Endothelial cell (in vitro differentiated cells): ENCODE data around the gene NRSN2. TPM values are rescaled to one million over a fixed set of nuclear protein-coding genes. Genes with fewer than 3 reads are reported as not detected.

Source experiments
- DNase-seq: peaks from one replicate; pipeline ENCODE4 v3.0.0; 2021; ENCODE audit warnings: low spot score
- H3K27ac Mint-ChIP-seq: one replicate; pipeline ENCODE4 v1.8.0; 2021; ENCODE audit warnings: mixed read lengths, inconsistent platforms; ENCODE audit not compliant: unreplicated experiment
- H3K27me3 Mint-ChIP-seq: one replicate; pipeline ENCODE4 v1.8.0; 2021; ENCODE audit warnings: mild to moderate bottlenecking, moderate library complexity, mixed read lengths, inconsistent platforms; ENCODE audit not compliant: unreplicated experiment
- H3K36me3 Mint-ChIP-seq: one replicate; pipeline ENCODE4 v1.8.0; 2021; ENCODE audit warnings: mild to moderate bottlenecking, low read depth, mixed read lengths, inconsistent platforms; ENCODE audit not compliant: unreplicated experiment
- H3K4me1 Mint-ChIP-seq: one replicate; pipeline ENCODE4 v1.8.0; 2021; ENCODE audit warnings: mild to moderate bottlenecking, mixed read lengths, inconsistent platforms; ENCODE audit not compliant: unreplicated experiment
- H3K4me3 Mint-ChIP-seq: one replicate; pipeline ENCODE4 v1.8.0; 2021; ENCODE audit warnings: mild to moderate bottlenecking, mixed read lengths, inconsistent platforms; ENCODE audit not compliant: unreplicated experiment
- H3K9me3 Mint-ChIP-seq: one replicate; pipeline ENCODE4 v1.8.0; 2021; ENCODE audit warnings: mixed read lengths, inconsistent platforms; ENCODE audit not compliant: unreplicated experiment
- CTCF ChIP-seq: fragments of 200-600 bp; sonication (generic); IDR thresholded peaks from one replicate; pipeline ENCODE4 v1.5.0; 2021; ENCODE audit warnings: antibody characterized with exemption; ENCODE audit not compliant: unreplicated experiment
- total RNA-seq: library from RNA; stranded (reverse); fragmentation: NEBNext Ultra II Directional; extraction: Animal tissue kit (Norgen Biotek cat#: 25700); gene quantifications from one replicate; pipeline ENCODE4 v1.2.1, GENCODE V29; 2021; ENCODE audit not compliant: unreplicated experiment

The NRSN2 gene
- total RNA-seq, 1 donor from 2014 or later = 43.2 TPM

- Mint-ChIP-seq H3K36me3 (peaks cover 4% of the 10 kb centered on the region), H3K4me1 (peaks cover 24% of the 10 kb centered on the region), H3K9me3 (no peaks in the 10 kb centered on the region), H3K4me3 (peak overlapping the region; percentile 88), H3K27me3 (peaks cover 7% of the 10 kb centered on the region), H3K27ac (peak overlapping the region; percentile 100)
- DNase-seq = peak; percentile 96
- TF ChIP-seq CTCF = no peak
Observed at GRCh38 chr20:309841-310644, 36.9 kb upstream of the NRSN2 start.

- TF ChIP-seq CTCF = no peak
- peak overlapping the region; percentile 88 for H3K4me3 Mint-ChIP-seq
- H3K27ac Mint-ChIP-seq = peak overlapping the region; percentile 100
- peaks cover 24% of the 10 kb centered on the region for H3K4me1 Mint-ChIP-seq
- H3K36me3 Mint-ChIP-seq = peaks cover 4% of the 10 kb centered on the region
- DNase-seq = no peak
- peaks cover 7% of the 10 kb centered on the region for H3K27me3 Mint-ChIP-seq
- H3K9me3 Mint-ChIP-seq = no peaks in the 10 kb centered on the region
Observed at GRCh38 chr20:310645-311044, 36.3 kb upstream of the NRSN2 start.

- H3K4me3 Mint-ChIP-seq = peak overlapping the region; percentile 20
- no peak for TF ChIP-seq CTCF
- H3K4me1 Mint-ChIP-seq = peaks cover 24% of the 10 kb centered on the region
- DNase-seq = no peak
- H3K9me3 Mint-ChIP-seq = no peaks in the 10 kb centered on the region
- H3K27ac Mint-ChIP-seq = peak overlapping the region; percentile 52
- H3K36me3 Mint-ChIP-seq = no peaks in the 10 kb centered on the region
- H3K27me3 Mint-ChIP-seq = peaks cover 7% of the 10 kb centered on the region
Observed at GRCh38 chr20:311609-312008, 35.3 kb upstream of the NRSN2 start.

GRCh38 chr20:312067-312466 lies 34.8 kb upstream of the NRSN2 start:
- no peak overlapping the region for H3K4me3 Mint-ChIP-seq
- DNase-seq = no peak

More at GRCh38 chr20:312067-312466, 34.8 kb upstream of the NRSN2 start:
- no peaks in the 10 kb centered on the region for H3K36me3 Mint-ChIP-seq
- no peak for TF ChIP-seq CTCF
- peaks cover 7% of the 10 kb centered on the region for H3K27me3 Mint-ChIP-seq
- H3K9me3 Mint-ChIP-seq = no peaks in the 10 kb centered on the region
- H3K4me1 Mint-ChIP-seq = peaks cover 24% of the 10 kb centered on the region
- no peak overlapping the region for H3K27ac Mint-ChIP-seq
